Caco-2 (cell line): ENCODE data around the gene RNU6-9. TPM values are rescaled to one million over a fixed set of nuclear protein-coding genes. Genes with fewer than 3 reads are reported as not detected.

Experiments
- BruUV-seq: library from RNA; stranded (reverse); fragments of 400-500 nt; replicated peaks from 2 replicates; lab custom pipeline; 2021; lab: Mats Ljungman, UMichigan
- CTCF ChIA-PET: fragments of 300-600 bp; sonication (Branson Sonifier 250); formaldehyde crosslinking; loops from one replicate; lab custom pipeline; 2022; ENCODE audit warnings: antibody characterized with exemption; lab: Charles Lee
- POLR2A ChIA-PET: fragments of 300-600 bp; sonication (Branson Sonifier 250); formaldehyde crosslinking; loops from one replicate; lab custom pipeline; 2022; ENCODE audit warnings: antibody characterized with exemption; lab: Charles Lee
- DNase-seq, 2 experiments: peaks; one replicate each; pipeline versions ENCODE4 v3.0.0 to v3.0.0-alpha.2; 2020 to 2022
- H3K27me3 ChIP-seq: replicated peaks from 2 replicates; pipeline ENCODE4 v1.6.0; 2011; ENCODE audit warnings: low read length; ENCODE audit not compliant: control insufficient read depth, insufficient read depth
- H3K36me3 ChIP-seq: 2 replicates; pipeline ENCODE4 v1.5.1; 2011; ENCODE audit warnings: low read length; ENCODE audit not compliant: control insufficient read depth, insufficient read depth
- H3K4me1 ChIP-seq: fragments of 250-450 bp; sonication (Bioruptor Pico); 2 replicates; pipeline ENCODE4 v1.5.1; 2020; ENCODE audit warnings: mild to moderate bottlenecking
- H3K4me3 ChIP-seq: 2 replicates; pipeline ENCODE4 v1.5.1; 2011; ENCODE audit warnings: low read depth, mild to moderate bottlenecking, control low read depth, low read length
- H3K9me3 ChIP-seq: fragments of 250-450 bp; sonication (Bioruptor Pico); 2 replicates; pipeline ENCODE4 v1.5.1; 2020; ENCODE audit warnings: mild to moderate bottlenecking, moderate library complexity
- H3K27ac Mint-ChIP-seq: one replicate; pipeline ENCODE4 v1.8.0; 2022; ENCODE audit warnings: mixed read lengths; ENCODE audit not compliant: unreplicated experiment
- H3K27me3 Mint-ChIP-seq: one replicate; pipeline ENCODE4 v1.8.0; 2022; ENCODE audit warnings: mixed read lengths; ENCODE audit not compliant: insufficient read depth, unreplicated experiment
- H3K36me3 Mint-ChIP-seq: one replicate; pipeline ENCODE4 v1.8.0; 2022; ENCODE audit warnings: mild to moderate bottlenecking, mixed read lengths; ENCODE audit not compliant: insufficient read depth, unreplicated experiment
- H3K4me1 Mint-ChIP-seq: one replicate; pipeline ENCODE4 v1.8.0; 2022; ENCODE audit warnings: low read depth, mixed read lengths; ENCODE audit not compliant: unreplicated experiment
- H3K4me3 Mint-ChIP-seq: one replicate; pipeline ENCODE4 v1.8.0; 2022; ENCODE audit warnings: mild to moderate bottlenecking, moderate library complexity, mixed read lengths; ENCODE audit not compliant: unreplicated experiment
- H3K9me3 Mint-ChIP-seq: one replicate; pipeline ENCODE4 v1.8.0; 2022; ENCODE audit warnings: mixed read lengths; ENCODE audit not compliant: unreplicated experiment
- intact Hi-C: fragments of 100-400 bp; cut with micrococcal nuclease; formaldehyde crosslinking; loops from one replicate; pipeline ENCODE4 v1.10.0; 2022; ENCODE audit not compliant: unreplicated experiment
- total RNA-seq: library from RNA; stranded (reverse); gene quantifications from 2 replicates; pipeline ENCODE4 v1.2.3, GENCODE V29; 2022
- TF ChIP-seq, protein P1 (sequence below), 2 experiments: fragments of 200-600 bp in 1 of 2; IDR thresholded peaks; 1 replicate in 1 of 2; 2 replicates in 1 of 2; pipeline versions ENCODE4 v1.5.1 to v1.8.0; 2011 to 2022; ENCODE audit warnings: antibody characterized with exemption in 1 of 2, control low read depth in 1 of 2, inconsistent platforms in 1 of 2, low read depth in 1 of 2, low read length in 1 of 2, mild to moderate bottlenecking in 1 of 2, moderate library complexity in 1 of 2; ENCODE audit not compliant: insufficient read depth in 1 of 2, severe bottlenecking in 1 of 2, unreplicated experiment in 1 of 2

RNU6-9 gene
- total RNA-seq, 1 experiment from 2014 or later = not detected

DNA sequence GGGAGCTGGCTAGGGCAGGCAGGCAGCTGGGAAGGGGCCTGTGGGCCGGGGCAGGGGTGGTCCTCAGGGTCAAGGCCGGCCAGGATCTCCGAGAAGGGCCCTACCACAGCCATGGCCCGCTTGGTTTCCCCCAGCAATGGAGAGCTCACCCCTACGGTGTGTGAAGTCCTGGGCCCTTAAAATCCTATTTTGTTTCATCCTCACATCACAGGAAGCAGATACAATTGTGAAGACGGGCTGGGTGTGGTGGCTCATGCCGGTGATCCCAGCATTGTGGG, 8.7 kb downstream of the RNU6-9 start:
- H3K36me3 ChIP-seq = no peaks in the 10 kb centered on the region

DNA sequence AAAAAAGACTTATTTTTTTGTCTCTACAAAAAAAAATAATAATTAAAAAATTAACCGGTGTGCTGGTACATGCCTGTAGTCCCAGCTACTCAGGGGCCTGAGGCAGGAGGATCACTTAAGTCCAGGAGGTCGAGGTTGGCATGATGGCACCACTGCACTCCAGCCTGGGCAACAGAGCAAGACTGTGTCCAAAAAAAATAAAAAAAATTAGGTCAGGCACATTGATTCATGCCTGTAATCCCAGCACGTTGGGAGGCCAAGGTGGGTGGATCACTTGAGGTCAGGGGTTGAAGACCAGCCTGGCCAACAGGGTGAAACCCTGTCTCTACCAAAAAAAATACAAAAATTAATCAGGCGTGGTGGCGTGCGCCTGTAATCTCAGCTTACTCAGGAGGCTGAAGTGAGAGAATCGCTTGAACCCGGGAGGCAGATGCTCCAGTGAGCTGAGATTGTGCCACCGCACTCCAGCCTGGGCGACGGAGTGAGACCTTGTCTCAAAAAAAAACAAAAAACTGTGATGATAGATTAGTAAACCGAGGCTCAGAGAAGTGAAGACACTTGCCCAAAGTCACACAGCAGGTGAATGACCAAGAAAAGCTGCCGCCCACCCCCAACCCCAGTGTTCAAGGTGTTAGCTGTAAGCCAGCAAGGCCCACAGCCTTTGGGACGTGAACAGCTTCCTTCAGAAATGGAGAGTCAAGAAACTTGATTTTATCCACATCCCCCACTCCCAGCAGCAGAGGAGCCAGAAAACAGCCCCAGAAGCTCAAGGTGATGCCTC, 9.4 kb downstream of the RNU6-9 start:
- POLR2A ChIA-PET = no interaction called here
- Histone ChIP-seq H3K4me3 (no peak overlapping the region), H3K27me3 (no peaks in the 10 kb centered on the region), H3K36me3 (no peaks in the 10 kb centered on the region), H3K9me3 (no peaks in the 10 kb centered on the region), H3K4me1 (no peaks in the 10 kb centered on the region)
- H3K4me3 Mint-ChIP-seq = no peak overlapping the region
- intact Hi-C loops = no loop called here
- CTCF ChIA-PET = interaction anchor here (1.0 kb wide), 1 partner anchor 296 kb away, joined by 3 read pairs; no protein-coding TSS in a partner anchor
- TF ChIP-seq, protein P1, sequence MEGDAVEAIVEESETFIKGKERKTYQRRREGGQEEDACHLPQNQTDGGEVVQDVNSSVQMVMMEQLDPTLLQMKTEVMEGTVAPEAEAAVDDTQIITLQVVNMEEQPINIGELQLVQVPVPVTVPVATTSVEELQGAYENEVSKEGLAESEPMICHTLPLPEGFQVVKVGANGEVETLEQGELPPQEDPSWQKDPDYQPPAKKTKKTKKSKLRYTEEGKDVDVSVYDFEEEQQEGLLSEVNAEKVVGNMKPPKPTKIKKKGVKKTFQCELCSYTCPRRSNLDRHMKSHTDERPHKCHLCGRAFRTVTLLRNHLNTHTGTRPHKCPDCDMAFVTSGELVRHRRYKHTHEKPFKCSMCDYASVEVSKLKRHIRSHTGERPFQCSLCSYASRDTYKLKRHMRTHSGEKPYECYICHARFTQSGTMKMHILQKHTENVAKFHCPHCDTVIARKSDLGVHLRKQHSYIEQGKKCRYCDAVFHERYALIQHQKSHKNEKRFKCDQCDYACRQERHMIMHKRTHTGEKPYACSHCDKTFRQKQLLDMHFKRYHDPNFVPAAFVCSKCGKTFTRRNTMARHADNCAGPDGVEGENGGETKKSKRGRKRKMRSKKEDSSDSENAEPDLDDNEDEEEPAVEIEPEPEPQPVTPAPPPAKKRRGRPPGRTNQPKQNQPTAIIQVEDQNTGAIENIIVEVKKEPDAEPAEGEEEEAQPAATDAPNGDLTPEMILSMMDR (IDR thresholded peaks at IDR 0.05; ENCODE audit: insufficient read depth in 1 of 2, low read depth in 1 of 2, low read length in 1 of 2, severe bottlenecking in 1 of 2, unreplicated experiment in 1 of 2) = no peak
- H3K27ac Mint-ChIP-seq = no peak overlapping the region
- no peaks in the 10 kb centered on the region for H3K4me1 Mint-ChIP-seq
- H3K36me3 Mint-ChIP-seq = peaks cover 24% of the 10 kb centered on the region
- no peak for DNase-seq
- no TSS peak for BruUV-seq
- no peaks in the 10 kb centered on the region for H3K27me3 Mint-ChIP-seq
- no peaks in the 10 kb centered on the region for H3K9me3 Mint-ChIP-seq

More for the DNA sequence above, 8.7 kb downstream of the RNU6-9 start:
- Histone ChIP-seq H3K4me3 (no peak overlapping the region), H3K27me3 (no peaks in the 10 kb centered on the region), H3K9me3 (no peaks in the 10 kb centered on the region), H3K4me1 (no peaks in the 10 kb centered on the region)
- no peak for DNase-seq
- H3K4me1 Mint-ChIP-seq = no peaks in the 10 kb centered on the region
- H3K9me3 Mint-ChIP-seq = no peaks in the 10 kb centered on the region
- TF ChIP-seq, protein P1 (IDR thresholded peaks at IDR 0.05; ENCODE audit: insufficient read depth in 1 of 2, low read depth in 1 of 2, low read length in 1 of 2, severe bottlenecking in 1 of 2, unreplicated experiment in 1 of 2) = no peak
- ChIA-PET POLR2A (no interaction called here), CTCF (no interaction called here)
- peaks cover 30% of the 10 kb centered on the region for H3K36me3 Mint-ChIP-seq
- no TSS peak for BruUV-seq
- intact Hi-C loops = no loop called here
- no peak overlapping the region for H3K4me3 Mint-ChIP-seq
- H3K27ac Mint-ChIP-seq = no peak overlapping the region
- H3K27me3 Mint-ChIP-seq = no peaks in the 10 kb centered on the region

- no peak overlapping the region for H3K27ac Mint-ChIP-seq
- no peaks in the 10 kb centered on the region for H3K4me1 Mint-ChIP-seq
- CTCF ChIA-PET = interaction anchor here (1.0 kb wide), 1 partner anchor 296 kb away, joined by 3 read pairs; no protein-coding TSS in a partner anchor
These were observed 10.0 kb downstream of the RNU6-9 start for GRCh38 chr19:903266-903797.

More at GRCh38 chr19:903266-903797, 10.0 kb downstream of the RNU6-9 start:
- Histone ChIP-seq H3K4me3 (no peak overlapping the region), H3K27me3 (no peaks in the 10 kb centered on the region), H3K9me3 (no peaks in the 10 kb centered on the region), H3K4me1 (no peaks in the 10 kb centered on the region), H3K36me3 (no peaks in the 10 kb centered on the region)
- no peaks in the 10 kb centered on the region for H3K9me3 Mint-ChIP-seq
- DNase-seq = no peak
- TF ChIP-seq, protein P1 (IDR thresholded peaks at IDR 0.05; ENCODE audit: insufficient read depth in 1 of 2, low read depth in 1 of 2, low read length in 1 of 2, severe bottlenecking in 1 of 2, unreplicated experiment in 1 of 2) = no peak
- POLR2A ChIA-PET = no interaction called here
- BruUV-seq = no TSS peak
- H3K27me3 Mint-ChIP-seq = no peaks in the 10 kb centered on the region
- H3K36me3 Mint-ChIP-seq = peaks cover 20% of the 10 kb centered on the region
- intact Hi-C loops = no loop called here
- H3K4me3 Mint-ChIP-seq = no peak overlapping the region
